Medulla oblongata (tissue), 1 donor: ENCODE measurements around the gene TMC2.
"Not testable (repeated sequence)": the region's sequence is repeated elsewhere in the genome, so short reads cannot be mapped to it uniquely, and the experiment has no call there.

Source experiments
- DNase-seq: peaks from one replicate; pipeline ENCODE4 v3.0.0-alpha.2; 2015; ENCODE audit errors: extremely low spot score

Gene TMC2

DNA sequence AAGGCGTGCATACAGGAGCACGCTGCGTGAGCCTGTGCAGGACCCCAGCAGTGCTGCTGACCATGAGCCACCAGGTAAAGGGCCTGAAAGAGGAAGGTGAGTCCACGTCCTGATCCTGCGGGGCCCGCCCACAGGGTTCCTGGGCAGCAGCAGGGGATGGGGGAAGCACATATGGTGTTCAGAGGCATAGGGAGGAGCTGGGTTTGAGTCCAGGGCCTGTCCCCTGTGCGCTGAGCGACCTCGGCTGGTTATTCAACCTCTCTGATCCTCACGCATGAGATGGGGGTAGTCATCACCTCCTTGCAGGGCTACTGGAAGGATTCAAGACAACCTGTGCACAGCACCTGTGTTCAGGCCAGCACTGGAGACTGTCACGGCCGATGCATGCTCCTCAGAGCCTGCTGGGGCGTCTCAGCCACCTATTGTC lies at the start of gene TMC2:
Gene TMC2, plus strand, starts transcription at position 14 of the 427 bp plus-strand sequence. Its CDS starts 49 bp downstream, at position 63.
- no peak for DNase-seq

DNA sequence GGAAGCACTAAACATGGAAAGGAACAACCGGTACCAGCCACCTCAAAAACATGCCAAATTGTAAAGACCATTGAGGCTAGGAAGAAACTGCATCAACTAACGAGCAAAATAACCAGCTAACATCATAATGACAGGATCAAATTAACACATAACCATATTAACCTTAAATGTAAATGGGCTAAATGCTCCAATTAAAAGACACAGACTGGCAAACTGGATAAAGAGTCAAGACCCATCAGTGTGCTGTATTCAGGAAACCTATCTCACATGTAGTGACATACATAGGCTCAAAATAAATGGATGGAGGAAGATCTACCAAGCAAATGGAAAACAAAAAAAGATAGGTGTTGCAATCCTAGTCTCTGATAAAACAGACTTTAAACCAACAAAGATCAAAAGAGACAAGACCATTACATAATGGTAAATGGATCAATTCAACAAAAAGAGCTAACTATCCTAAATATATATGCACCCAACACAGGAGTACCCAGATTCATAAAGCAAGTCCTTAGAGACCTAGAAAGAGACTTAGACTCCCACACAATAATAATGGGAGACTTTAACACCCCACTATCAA lies 33.5 kb upstream of the TMC2 start:
- not testable (repeated sequence) for DNase-seq

- not testable (repeated sequence) for DNase-seq
Measured at GRCh38 chr20:2504803-2505202, 31.6 kb upstream of the TMC2 start.

DNA sequence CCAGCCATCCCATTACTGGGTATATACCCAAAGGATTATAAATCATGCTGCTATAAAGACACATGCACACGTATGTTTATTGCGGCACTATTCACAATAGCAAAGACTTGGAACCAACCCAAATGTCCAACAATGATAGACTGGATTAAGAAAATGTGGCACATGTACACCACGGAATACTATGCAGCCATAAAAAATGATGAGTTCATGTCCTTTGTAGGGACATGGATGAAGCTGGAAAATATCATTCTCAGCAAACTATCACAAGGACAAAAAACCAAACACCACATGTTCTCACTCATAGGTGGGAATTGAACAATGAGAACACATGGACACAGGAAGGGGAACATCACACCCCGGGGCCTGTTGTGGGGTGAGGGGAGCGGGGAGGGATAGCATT lies 29.9 kb upstream of the TMC2 start:
- DNase-seq = not testable (repeated sequence)

- no peak for DNase-seq
Measured at GRCh38 chr20:2507464-2507863, 28.9 kb upstream of the TMC2 start.

DNA sequence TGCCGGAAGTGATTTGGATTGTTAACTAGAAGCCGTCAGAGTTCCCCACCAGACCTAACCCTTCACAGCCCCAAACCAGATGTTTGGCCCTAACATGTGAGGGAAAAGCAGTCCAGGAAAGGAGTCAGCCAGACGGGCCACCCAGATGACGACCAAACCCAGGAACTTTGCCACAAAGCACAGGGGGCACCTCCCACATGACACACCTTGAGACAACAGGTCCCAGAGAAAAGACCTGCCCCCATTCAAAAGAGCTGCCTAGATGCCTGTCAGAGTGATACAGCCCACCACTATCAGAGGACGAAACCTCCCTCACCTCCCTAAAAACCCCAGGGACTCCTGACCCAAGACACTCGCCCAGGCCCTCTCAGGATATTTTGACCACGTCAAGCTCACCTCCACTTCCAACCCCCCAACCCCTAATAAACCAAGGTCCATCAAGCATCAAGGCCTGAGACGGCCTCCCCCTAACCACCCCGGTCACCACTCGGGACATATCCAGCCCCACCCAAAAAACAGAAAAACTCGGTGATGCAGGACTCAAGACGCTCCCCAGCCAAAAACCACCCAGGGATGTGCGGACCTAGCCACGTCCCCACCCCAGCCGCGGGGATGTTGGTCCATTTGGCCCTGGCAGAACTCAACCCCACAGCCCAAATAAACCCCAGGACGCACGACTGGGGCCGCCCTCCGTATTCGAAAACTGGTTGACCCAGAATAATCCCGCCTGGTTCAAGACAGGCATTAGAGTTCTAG lies 28.3 kb upstream of the TMC2 start:
- no peak for DNase-seq

GRCh38 chr20:2508631-2509467 lies 27.5 kb upstream of the TMC2 start, which contains the start of gene ZNF343:
TSS of gene ZNF343 (minus strand) at chr20:2508915. CDS start at chr20:2493895, 15,020 bp downstream.
- peak; percentile 92 for DNase-seq

- no peak for DNase-seq
Measured at GRCh38 chr20:2509468-2509781, 26.9 kb upstream of the TMC2 start.

GRCh38 chr20:2509794-2510193 lies 26.6 kb upstream of the TMC2 start:
- no peak for DNase-seq

GRCh38 chr20:2515203-2515602 lies 21.2 kb upstream of the TMC2 start:
- no peak for DNase-seq

- DNase-seq = no peak
Measured at GRCh38 chr20:2516399-2516798, 20.0 kb upstream of the TMC2 start.

- no peak for DNase-seq
Measured at GRCh38 chr20:2518096-2518495, 18.3 kb upstream of the TMC2 start.

- no peak for DNase-seq
Measured at GRCh38 chr20:2518558-2518957, 17.8 kb upstream of the TMC2 start.

DNA sequence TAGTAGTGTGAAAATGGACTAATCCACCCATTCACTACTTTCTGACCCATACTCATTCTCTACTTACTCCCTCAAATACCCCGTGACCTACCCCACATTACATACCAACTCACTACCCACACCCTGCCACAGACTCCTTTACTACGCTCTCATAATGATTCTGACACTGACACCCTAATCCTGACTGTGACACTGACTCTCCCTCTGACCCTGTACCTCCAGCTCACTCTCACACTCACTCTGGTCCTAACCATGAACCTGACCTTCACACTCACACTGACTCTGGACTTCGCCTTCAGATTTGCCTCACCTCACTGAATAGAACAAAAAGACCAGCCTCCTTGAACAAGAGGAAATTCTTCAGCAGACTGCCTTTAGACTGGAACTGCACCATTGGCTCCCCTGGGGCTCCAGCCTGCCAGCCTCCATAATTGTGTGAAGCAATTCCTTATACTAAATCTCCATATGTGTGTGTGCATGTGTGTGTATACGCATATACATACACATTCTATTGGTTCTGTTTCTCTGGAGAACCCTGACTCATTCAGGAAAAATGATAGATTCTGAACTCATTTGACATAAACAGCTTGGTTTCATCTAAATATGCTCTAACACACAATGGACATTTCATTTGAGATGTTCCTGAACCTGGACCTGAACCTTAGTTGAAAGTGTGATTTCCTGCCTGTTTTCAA lies 17.1 kb upstream of the TMC2 start:
- no peak for DNase-seq

- no peak for DNase-seq
Measured at GRCh38 chr20:2520617-2521016, 15.8 kb upstream of the TMC2 start.

DNA sequence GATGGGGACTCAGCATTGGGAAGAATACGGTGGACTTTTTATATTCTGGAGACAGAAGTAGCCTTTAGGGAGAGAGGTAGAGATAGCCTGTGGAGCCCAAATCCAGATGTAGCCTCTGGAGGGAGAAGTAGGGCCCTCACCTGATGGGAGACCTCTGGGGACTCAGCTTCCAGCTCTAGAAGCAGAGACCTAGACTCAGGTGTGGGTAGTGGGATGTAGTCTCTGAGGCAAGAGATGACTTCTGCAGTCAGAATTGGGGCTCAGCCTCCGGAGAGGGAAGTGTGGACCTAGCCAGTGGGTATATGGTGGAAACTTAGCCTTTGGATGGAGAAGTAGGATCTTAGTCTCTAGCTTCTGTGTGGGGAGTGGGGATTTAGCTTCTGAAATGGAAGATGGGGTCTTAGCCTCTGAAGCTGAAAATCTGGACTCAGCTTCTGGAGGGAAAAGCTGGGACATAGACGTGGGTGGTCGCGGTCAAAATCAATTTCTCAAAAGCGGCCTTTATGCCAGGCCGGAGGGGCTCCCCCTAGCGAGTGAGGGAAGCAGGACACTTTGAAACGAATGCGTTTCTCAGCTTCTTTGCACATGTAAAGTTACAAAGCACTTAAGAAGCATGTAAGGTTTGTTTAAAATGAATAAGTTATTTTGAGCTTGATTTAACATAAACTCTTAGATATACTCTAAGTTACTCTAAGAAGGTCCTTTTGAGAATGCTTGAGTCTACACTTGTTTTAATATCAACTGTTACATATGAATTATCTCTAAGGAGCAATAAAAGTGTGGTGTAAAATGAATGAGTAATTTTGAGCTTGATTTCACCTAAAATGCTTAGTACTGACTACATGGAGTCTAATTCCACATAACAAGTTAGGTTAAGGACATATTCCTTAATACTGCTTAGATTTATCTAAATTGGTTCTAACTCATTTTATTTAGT lies 14.7 kb upstream of the TMC2 start:
- DNase-seq = peak; percentile 44

- DNase-seq = not testable (repeated sequence)
Measured at GRCh38 chr20:2522826-2523429, 13.4 kb upstream of the TMC2 start.

GRCh38 chr20:2523919-2524708 lies 12.3 kb upstream of the TMC2 start:
- DNase-seq = peak; percentile 88

DNA sequence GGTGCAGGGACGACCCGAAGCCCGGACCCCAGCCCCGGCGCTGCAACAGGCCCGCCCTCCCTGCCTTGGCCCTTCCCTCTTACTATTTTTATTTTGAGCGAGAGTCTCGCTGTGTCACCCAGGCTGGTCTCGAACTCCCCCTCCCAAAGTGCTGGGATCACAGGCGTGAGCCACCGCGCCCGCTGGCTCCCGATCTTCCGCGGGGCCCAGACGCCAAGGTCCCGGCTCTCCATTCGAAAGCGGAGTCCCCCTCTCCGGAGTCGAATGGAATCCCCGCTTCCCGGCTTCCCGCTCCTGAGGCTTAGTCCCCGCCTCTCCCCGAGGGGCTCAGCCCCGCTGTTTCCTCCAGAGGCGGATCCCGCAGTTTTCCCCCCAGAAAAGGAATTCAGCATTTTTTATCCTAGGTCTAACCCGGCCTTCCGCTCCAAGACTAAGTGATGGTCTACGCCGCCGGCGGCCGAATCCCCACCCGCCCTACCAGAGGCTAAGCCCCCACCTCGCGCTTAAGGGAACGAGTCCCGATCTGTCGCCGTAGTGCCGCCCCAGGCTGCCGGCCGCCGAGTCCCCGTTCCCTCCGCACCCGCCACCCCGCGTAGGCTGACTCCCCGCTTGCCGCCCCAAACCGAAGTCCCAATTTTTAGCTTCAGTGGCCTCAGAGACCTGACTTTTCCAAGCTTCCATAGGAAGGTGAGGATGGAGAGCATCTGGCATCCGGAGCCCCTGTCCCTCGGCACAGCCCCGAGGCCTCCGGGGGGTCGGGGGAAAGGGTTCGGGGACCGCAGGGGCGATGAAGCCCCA lies 11.5 kb upstream of the TMC2 start:
- peak; percentile 22 for DNase-seq
